HG02981 (cell line): ENCODE results near the gene APOBEC3C.
"Not testable (repeated sequence)": the region's sequence is repeated elsewhere in the genome, so short reads cannot be mapped to it uniquely, and the experiment has no call there.

Experiments
- ATAC-seq: cut with Tn5 transposase; IDR thresholded peaks from one replicate; pipeline ENCODE4 v1.9.1; 2021; ENCODE audit warnings: mild to moderate bottlenecking, moderate library complexity; ENCODE audit not compliant: unreplicated experiment

The APOBEC3C gene

GRCh38 chr22:39013942-39014722 is at the start of gene APOBEC3C:
TSS of gene APOBEC3C (plus strand) at chr22:39014257. CDS start at chr22:39014363, 106 bp downstream.
- peak; percentile 68 for ATAC-seq

DNA sequence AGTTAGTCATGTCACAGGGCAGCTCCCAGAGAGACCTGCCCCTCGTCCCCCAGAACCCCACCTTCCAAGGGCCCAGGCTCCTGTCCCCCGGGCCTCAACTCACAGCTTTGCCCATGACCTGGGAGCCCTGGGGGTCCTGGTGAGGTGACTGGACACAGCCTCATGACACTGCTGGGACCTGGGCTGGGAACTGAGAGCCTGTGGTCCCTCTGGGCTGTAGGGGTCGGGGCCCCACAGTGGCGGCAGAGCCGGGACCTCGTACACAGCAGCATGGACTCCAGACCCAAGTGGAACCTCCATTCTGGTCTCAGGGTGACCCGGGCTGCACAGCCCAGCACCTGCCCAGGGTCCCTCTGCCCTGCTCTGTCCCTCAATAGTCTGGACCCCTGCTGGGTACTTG is 49.8 kb upstream of the APOBEC3C start:
- no peak for ATAC-seq

- ATAC-seq = no peak
These were observed 49.1 kb upstream of the APOBEC3C start for GRCh38 chr22:38964989-38965388.

GRCh38 chr22:38965614-38966379 is 48.3 kb upstream of the APOBEC3C start:
- ATAC-seq = no peak

GRCh38 chr22:38966380-38966702 is 47.7 kb upstream of the APOBEC3C start:
- ATAC-seq = no peak

GRCh38 chr22:38966942-38967341 is 47.1 kb upstream of the APOBEC3C start:
- no peak for ATAC-seq

DNA sequence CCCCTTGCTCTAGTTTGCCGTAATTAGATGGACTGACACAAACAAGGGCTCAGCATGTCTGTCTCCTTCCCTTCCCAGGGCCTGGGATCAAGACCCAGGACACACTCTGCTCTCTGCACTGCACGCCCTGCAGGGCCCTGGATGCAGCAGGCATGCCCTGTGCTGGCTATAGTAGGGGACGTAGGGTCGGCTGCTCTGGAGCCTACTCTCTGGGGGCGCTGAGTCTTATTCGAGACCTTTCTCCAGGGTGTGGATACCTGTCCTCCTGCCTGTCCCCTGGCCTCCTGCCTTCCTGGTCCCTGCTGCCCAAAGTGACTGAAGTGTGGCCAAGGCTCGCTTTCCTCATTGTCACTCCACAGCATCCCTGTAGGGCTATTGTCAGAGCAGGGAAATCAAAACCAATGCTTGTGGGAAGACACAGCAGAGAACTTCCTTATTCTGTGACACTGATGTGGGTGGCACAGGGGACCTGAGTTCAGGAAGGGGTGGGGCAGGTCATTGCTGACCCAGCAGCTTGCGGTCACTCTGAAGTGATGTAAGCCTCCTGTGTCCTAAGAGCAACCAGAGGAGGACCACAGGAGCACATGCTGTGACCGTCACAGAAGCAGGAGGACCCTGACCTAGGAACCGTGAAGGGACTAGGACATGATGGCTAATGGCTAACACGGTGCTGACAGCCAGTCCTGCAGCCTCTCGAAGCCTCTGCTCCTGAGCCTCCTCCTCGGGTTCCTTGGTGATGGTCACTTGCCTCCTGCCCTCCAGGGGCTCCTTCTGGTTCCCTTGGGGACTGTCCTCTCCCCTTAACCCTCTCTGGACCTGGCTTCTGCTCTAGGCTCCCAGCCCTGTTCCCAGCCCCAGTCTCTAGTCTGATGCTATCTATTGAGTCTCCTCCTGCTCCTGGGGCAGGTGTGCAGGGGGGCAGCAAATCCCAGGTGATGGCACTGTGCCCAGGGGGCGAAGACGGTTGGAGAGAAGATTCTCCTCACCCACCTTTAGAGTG is 46.3 kb upstream of the APOBEC3C start:
- ATAC-seq = no peak

- ATAC-seq = no peak
These were observed 45.3 kb upstream of the APOBEC3C start for GRCh38 chr22:38968801-38969200.

GRCh38 chr22:38970551-38970950 is 43.5 kb upstream of the APOBEC3C start:
- no peak for ATAC-seq

GRCh38 chr22:38971202-38971601 is 42.9 kb upstream of the APOBEC3C start:
- ATAC-seq = no peak

DNA sequence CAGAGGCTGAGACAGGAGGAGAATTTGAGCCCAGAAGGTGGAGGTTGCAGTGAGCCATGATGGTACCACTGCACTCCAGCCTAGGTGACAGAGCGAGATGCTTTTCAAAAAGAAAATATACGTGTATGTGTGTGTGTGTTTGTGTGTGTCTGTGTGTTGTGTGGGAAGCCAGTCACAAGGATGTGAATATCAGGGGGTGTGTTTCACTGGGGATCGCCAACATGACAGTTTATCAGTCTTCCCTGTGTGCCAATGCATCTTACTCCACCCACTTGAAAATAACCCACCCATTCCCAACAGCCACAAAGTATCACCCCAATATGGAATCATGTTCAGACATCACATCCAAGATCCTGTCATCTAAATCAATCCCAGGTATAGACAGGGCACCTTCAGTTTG is 42.3 kb upstream of the APOBEC3C start:
- ATAC-seq = no peak

DNA sequence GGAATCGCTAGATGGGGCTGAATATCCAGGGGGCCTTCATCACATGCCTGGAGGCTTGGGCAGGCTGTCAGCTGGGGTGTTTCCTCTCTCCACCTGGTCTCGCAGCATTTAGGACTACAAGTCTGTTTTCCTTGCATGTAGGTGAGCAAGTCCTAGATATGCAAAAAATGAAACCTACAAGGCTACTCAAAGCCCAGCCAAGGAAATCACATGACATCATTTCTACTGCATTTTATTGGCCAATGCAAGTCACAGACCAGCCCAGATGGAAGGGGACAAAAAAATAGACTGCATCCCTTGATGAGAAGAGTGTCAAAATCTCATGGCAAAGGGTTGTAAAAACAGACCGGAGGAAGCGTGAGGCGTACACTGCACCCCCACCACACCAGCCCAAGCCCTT is 41.5 kb upstream of the APOBEC3C start:
- ATAC-seq = no peak

DNA sequence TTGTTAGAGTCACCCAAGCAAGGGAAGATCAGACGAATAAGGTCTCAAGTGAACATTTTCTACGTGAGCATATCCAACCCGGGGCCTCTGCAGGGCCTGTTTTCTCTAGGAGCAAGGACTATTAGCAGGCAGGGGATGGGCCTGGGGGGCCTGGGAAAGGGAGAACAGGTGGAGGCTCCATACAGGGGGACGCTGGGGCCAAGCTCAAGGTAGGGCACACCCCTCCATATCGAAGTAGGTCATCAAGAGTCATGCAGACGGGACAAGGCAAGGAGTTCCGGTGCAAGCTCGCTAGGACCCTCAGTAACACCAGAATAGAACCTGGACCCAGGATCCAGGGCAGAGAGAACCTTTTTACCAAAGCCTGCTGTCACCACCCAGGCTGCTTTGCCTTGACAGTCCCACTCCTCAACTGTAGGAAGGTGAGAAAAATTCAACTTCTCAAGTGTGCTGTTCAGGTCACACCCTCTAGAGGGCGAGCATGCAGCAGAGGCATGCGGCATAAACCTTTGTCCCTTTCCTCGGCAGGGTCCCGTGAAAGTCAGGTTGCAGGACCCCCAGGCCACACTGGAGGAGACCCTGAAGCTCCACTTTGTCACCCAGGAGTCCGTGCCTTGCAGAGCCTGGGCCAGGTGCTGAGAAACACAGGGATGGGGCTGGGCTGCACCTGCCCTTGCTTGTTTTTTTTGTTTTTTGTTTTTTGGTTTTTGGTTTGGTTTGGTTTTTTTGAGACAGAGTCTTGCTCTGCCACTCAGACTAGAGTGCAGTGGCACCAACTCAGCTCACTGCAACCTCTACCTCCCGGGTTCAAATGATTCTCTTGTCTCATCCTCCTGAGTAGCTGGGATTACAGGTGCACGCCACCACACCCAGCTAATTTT is 40.5 kb upstream of the APOBEC3C start:
- no peak for ATAC-seq

GRCh38 chr22:38974170-38974825 is 39.8 kb upstream of the APOBEC3C start:
- no peak for ATAC-seq

DNA sequence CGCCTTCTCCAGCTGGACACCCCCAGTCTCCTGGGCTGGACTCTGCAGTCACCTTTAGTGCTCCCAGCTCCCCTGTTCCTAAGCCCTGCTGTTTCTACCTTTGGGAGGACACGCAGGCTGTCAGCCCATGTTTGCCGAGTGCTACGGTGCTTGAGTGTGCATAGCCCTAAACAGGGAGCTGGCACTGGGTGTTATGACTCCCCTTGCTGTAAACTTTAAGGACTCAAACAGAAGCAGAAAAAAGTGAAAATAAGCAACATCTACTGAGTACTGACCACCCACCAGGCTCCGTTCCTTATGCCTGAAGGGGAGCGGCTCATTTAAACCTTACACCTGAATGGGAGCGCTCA is 39.3 kb upstream of the APOBEC3C start:
- ATAC-seq = no peak

GRCh38 chr22:38977289-38977688 is 36.8 kb upstream of the APOBEC3C start:
- ATAC-seq = not testable (repeated sequence)

DNA sequence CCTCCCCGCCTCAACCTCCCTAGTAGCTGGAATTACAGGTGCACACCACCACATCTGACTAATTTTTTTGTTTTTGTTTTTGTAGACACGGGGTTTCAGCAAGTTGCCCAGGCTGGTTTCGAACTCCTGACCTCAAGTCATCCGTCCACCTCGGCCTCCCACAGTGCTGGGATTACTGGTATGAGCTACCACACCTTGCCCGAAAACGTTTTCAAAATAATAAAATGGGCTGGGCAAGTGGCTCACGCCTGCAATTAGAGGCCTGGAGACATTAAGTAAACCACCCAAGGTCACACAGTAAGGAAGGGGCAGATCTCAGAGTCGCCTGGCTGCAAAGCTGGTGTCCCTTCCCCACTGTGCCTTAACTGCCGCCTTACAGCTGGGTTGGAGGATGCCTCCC is 33.5 kb upstream of the APOBEC3C start:
- ATAC-seq = not testable (repeated sequence)

GRCh38 chr22:38981005-38981991 is 32.8 kb upstream of the APOBEC3C start:
- no peak for ATAC-seq
